Mesothelial cell of epicardium (in vitro differentiated cells): ENCODE results near the gene TIMM22. TPM values are rescaled to one million over a fixed set of nuclear protein-coding genes. Genes with fewer than 3 reads are reported as not detected.
"Not testable (repeated sequence)": the region's sequence is repeated elsewhere in the genome, so short reads cannot be mapped to it uniquely, and the experiment has no call there.

ENCODE experiments used
- DNase-seq, 2 experiments: peaks; one replicate each; pipeline ENCODE4 v3.0.0; 2021; ENCODE audit warnings: low spot score in 2 of 2; ENCODE audit not compliant: unreplicated experiment in 2 of 2
- H3K27ac Mint-ChIP-seq: 2 replicates; pipeline ENCODE4 v1.8.0; 2021; ENCODE audit warnings: mixed read lengths
- H3K27me3 Mint-ChIP-seq: 2 replicates; pipeline ENCODE4 v1.8.0; 2021; ENCODE audit warnings: low read depth, mixed read lengths
- H3K36me3 Mint-ChIP-seq: 2 replicates; pipeline ENCODE4 v1.8.0; 2021; ENCODE audit warnings: mixed read lengths
- H3K4me1 Mint-ChIP-seq: 2 replicates; pipeline ENCODE4 v1.8.0; 2021; ENCODE audit warnings: mixed read lengths
- H3K4me3 Mint-ChIP-seq: 2 replicates; pipeline ENCODE4 v1.8.0; 2021; ENCODE audit warnings: mild to moderate bottlenecking, moderate library complexity, mixed read lengths
- H3K9me3 Mint-ChIP-seq: 2 replicates; pipeline ENCODE4 v1.8.0; 2021; ENCODE audit warnings: mixed read lengths
- CTCF ChIP-seq: fragments of 200-600 bp; sonication (generic); IDR thresholded peaks from one replicate; pipeline ENCODE4 v1.5.0; 2021; ENCODE audit warnings: antibody characterized with exemption; ENCODE audit not compliant: unreplicated experiment
- total RNA-seq: library from RNA; stranded (reverse); gene quantifications from 3 replicates; pipeline ENCODE4 v1.2.1, GENCODE V29; 2021

The TIMM22 gene
- total RNA-seq, 1 donor from 2014 or later = 15.5 TPM

- Mint-ChIP-seq H3K4me3 (peak overlapping the region; percentile 15), H3K27ac (peak overlapping the region; percentile 95), H3K9me3 (no peaks in the 10 kb centered on the region), H3K27me3 (no peaks in the 10 kb centered on the region), H3K36me3 (peaks cover 18% of the 10 kb centered on the region), H3K4me1 (peaks cover 29% of the 10 kb centered on the region)
- DNase-seq = peak in 1 of 2 experiments; percentile 76
- no peak for TF ChIP-seq CTCF
Observed at GRCh38 chr17:1047177-1047878, 50.4 kb downstream of the TIMM22 start.

GRCh38 chr17:1047879-1048470, 51.0 kb downstream of the TIMM22 start:
- Mint-ChIP-seq H3K27ac (peak overlapping the region; percentile 95), H3K27me3 (no peaks in the 10 kb centered on the region)
- no peak for TF ChIP-seq CTCF

GRCh38 chr17:1048516-1049115, 51.7 kb downstream of the TIMM22 start:
- DNase-seq, H3K4me3 Mint-ChIP-seq, H3K27me3 Mint-ChIP-seq, H3K9me3 Mint-ChIP-seq: not testable (repeated sequence)
- peaks cover 29% of the 10 kb centered on the region for H3K4me1 Mint-ChIP-seq
- peaks cover 12% of the 10 kb centered on the region for H3K36me3 Mint-ChIP-seq
- peak overlapping the region; percentile 39 for H3K27ac Mint-ChIP-seq

More at GRCh38 chr17:1047879-1048470, 51.0 kb downstream of the TIMM22 start:
- peaks cover 12% of the 10 kb centered on the region for H3K36me3 Mint-ChIP-seq
- no peak for DNase-seq
- no peaks in the 10 kb centered on the region for H3K9me3 Mint-ChIP-seq
- H3K4me3 Mint-ChIP-seq = peak overlapping the region; percentile 15
- peaks cover 29% of the 10 kb centered on the region for H3K4me1 Mint-ChIP-seq

- Mint-ChIP-seq H3K4me3 (no peak overlapping the region), H3K4me1 (peaks cover 28% of the 10 kb centered on the region), H3K36me3 (peaks cover 11% of the 10 kb centered on the region), H3K27me3 (no peaks in the 10 kb centered on the region), H3K9me3 (no peaks in the 10 kb centered on the region), H3K27ac (no peak overlapping the region)
- TF ChIP-seq CTCF = no peak
- no peak for DNase-seq
Observed at GRCh38 chr17:1049446-1050225, 52.7 kb downstream of the TIMM22 start.

- no peak overlapping the region for H3K27ac Mint-ChIP-seq
- H3K9me3 Mint-ChIP-seq = no peaks in the 10 kb centered on the region
- H3K4me3 Mint-ChIP-seq = no peak overlapping the region
- H3K36me3 Mint-ChIP-seq = peaks cover 8% of the 10 kb centered on the region
- TF ChIP-seq CTCF = no peak
- no peaks in the 10 kb centered on the region for H3K27me3 Mint-ChIP-seq
- H3K4me1 Mint-ChIP-seq = peaks cover 22% of the 10 kb centered on the region
- no peak for DNase-seq
Observed at GRCh38 chr17:1050246-1050995, 53.5 kb downstream of the TIMM22 start.
